ENCODE measurements around the gene CAMSAP1. TPM values are rescaled to one million over a fixed set of nuclear protein-coding genes. Genes with fewer than 3 reads are reported as not detected.

CAMSAP1 gene
- total and polyA plus RNA-seq, 10 of the 15 experiments (the other 5 are each of a cell fraction or from before 2014, with no cell fraction given) = 1.4 to 24.7 (median 8.0) TPM

GRCh38 chr9:135766251-135766650 lies 141.1 kb downstream of the CAMSAP1 start (continued):
- TF ChIP-seq STAT3 (IDR thresholded peaks at IDR 0.05; ENCODE audit: low read depth, low read length) (no peak), IRF5 (IDR thresholded peaks at IDR 0.05; ENCODE audit: borderline replicate concordance) (no peak), IRF4 (IDR thresholded peaks at IDR 0.05; ENCODE audit: low read depth, low read length) (no peak), SMAD1 (IDR thresholded peaks at IDR 0.05; ENCODE audit: low read depth, partially characterized antibody) (no peak), CBFB (IDR thresholded peaks at IDR 0.05; ENCODE audit: low read depth) (no peak), ZNF217 (IDR thresholded peaks at IDR 0.05) (no peak), NKRF (conservative IDR thresholded peaks at IDR 0.05) (no peak)

GRCh38 chr9:135765416-135765815 lies 141.9 kb downstream of the CAMSAP1 start:
- intact Hi-C loops (cut with micrococcal nuclease; ENCODE audit: unreplicated experiment) = no loop called here
- no TSS peak for BruUV-seq (replicated peaks)
- H3K4me3 ChIP-seq = no peak overlapping the region
- no peak overlapping the region for H3K27ac ChIP-seq (ENCODE audit: control insufficient read depth, insufficient read depth)
- H3K27me3 ChIP-seq (replicated peaks in 1 of 2; ENCODE audit: control insufficient read depth in 2 of 2, insufficient read depth in 2 of 2, low read length in 1 of 2) = no peaks in the 10 kb centered on the region
- DNase-seq (ENCODE audit: low read depth, low spot score) (no peak), ATAC-seq (no peak), FAIRE-seq (no peak)
- RAD21 ChIA-PET (ENCODE audit: unreplicated experiment) = no interaction called here
- no peaks in the 10 kb centered on the region; the same call in 2 of the 3 replicates for H3K9me3 ChIP-seq (replicated peaks; ENCODE audit: control insufficient read depth, insufficient read depth, low read length)
- no peaks in the 10 kb centered on the region for H3K4me1 ChIP-seq (ENCODE audit: control insufficient read depth, insufficient read depth, low read length)
- CTCF ChIA-PET = no interaction called here
- no peak overlapping the region for H3K4me2 ChIP-seq (ENCODE audit: control insufficient read depth, insufficient read depth)
- no peaks in the 10 kb centered on the region for H3K79me2 ChIP-seq (ENCODE audit: control insufficient read depth, insufficient read depth, low read length)
- POLR2A ChIA-PET = no interaction called here
- no peaks in the 10 kb centered on the region for H3K36me3 ChIP-seq (ENCODE audit: control insufficient read depth in 2 of 2, insufficient read depth in 2 of 2, low read length in 1 of 2)
- SMC1A ChIA-PET (ENCODE audit: uncharacterized antibody, unreplicated experiment) = no interaction called here
- no peak overlapping the region for H3K9ac ChIP-seq (ENCODE audit: control insufficient read depth, insufficient read depth, low read length)
- WGBS (ENCODE audit: insufficient coverage, insufficient replicate concordance, low lambda C conversion rate, missing lambda C conversion rate) = 49% methylated on average over 13 of the region's 13 CpGs
- H4K20me1 ChIP-seq (ENCODE audit: control insufficient read depth, insufficient read depth) = no peaks in the 10 kb centered on the region
- in situ Hi-C loops (cut with MboI) = no loop called here
- H2AFZ ChIP-seq (ENCODE audit: control insufficient read depth, low read depth, low read length) = no peak overlapping the region
- TF ChIP-seq HSF1 (IDR thresholded peaks at IDR 0.05; ENCODE audit: low read depth, low read length) (no peak), TCF12 (IDR thresholded peaks at IDR 0.05; ENCODE audit: low read depth, low read length) (no peak)
